ENCODE results near the gene EIF3F.

The EIF3F gene

DNA sequence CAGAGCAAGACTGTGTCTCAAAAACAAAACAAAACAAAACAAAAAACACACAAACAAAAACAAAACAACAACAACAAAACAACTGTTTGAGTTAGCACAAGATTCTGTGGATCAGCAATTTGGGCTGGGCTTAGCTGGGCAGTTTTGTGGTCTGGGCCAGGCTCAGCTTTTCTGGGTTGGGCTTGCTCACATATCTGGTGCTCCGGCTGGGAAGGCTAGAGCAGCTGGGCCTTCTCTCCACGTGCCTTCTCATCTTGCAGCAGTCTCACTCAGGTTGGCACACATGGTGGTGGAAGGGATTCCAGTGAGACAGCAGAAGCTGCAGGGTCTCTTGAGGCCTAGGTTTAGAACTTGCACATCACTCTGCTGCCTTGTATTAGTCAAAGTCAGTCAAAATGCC, 35.7 kb downstream of the EIF3F start:
- DNase-seq (ENCODE audit: low read depth), result no peak

DNA sequence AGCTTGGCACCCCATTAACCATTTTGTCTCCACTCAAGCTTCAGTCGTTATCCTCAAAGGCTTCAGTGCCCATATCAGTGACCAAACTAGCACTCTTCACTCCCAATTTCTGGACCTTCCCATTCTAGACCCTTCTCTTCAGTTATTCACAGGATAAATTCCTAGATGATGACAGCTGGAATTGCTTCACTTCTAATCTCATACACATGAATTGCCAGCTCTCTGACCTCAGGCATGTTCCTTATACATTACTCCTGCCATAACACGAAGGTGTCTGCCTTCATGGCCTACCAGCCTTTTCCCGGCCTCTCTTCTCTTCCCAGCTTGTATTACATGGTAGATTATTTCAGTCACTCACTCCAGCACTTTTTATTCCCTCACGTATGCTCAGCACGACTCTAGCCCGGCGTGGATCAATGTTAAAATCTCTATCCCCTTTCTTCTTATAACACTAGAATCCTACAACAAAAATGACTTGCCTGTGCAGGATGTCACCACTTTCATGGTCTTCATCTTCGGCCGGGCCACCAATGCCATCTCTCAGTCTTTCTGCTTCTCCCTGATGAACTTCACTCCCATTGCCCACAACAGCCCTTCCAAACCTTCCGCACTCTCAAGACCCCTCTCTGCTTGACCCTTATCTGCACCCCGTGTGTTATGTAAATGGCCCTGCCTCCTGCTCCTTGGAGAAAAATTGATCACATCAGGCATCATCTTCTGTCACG, 36.9 kb downstream of the EIF3F start:
- no peak for DNase-seq (ENCODE audit: low read depth)

- no peak for DNase-seq (ENCODE audit: low read depth)
These were observed 38.0 kb downstream of the EIF3F start for GRCh38 chr11:8025123-8025522.

GRCh38 chr11:8025816-8026215, 38.7 kb downstream of the EIF3F start:
- DNase-seq (ENCODE audit: low read depth), result no peak

DNA sequence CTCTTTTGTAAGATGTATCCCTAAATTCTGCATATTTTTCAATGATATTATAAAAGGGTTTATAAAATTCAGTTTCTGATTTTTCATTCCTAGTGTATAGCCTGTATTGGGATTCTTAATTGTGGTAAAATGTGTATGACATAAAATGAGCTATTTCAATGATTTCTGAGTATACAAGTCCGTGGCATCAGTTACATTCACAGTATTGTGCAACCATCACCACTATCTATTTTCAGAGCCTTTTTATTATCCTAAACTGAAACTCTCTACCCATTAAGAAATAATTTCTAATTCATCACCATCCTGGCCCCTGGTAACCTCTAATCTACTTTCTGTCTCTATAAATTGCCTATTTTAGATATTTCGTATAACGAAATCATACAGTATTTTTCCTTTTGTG, 39.8 kb downstream of the EIF3F start:
- no peak for DNase-seq (ENCODE audit: low read depth)

DNA sequence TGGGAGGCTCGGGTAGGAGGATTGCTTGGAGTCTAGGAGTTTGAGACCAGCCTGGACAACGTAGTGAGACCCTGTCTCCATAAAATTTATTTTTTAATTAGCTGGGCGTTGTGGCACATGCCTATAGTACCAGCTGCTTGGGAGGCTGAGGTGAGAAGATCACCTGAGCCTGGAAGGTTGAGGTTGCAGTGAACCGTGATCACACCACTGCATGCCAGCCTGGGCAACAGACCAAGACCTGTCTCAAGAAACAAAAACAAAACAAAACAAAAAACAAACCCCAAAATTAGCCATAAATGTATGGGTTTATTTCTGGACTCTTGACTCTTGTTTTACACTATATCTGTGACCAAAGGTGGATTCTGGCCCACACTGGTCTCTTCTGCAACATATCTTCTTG, 41.6 kb downstream of the EIF3F start:
- DNase-seq (ENCODE audit: low read depth), result no peak

GRCh38 chr11:8030526-8031247, 43.5 kb downstream of the EIF3F start:
- DNase-seq (ENCODE audit: low read depth), result no peak

GRCh38 chr11:8031248-8032115, 44.3 kb downstream of the EIF3F start:
- no peak for DNase-seq (ENCODE audit: low read depth)

DNA sequence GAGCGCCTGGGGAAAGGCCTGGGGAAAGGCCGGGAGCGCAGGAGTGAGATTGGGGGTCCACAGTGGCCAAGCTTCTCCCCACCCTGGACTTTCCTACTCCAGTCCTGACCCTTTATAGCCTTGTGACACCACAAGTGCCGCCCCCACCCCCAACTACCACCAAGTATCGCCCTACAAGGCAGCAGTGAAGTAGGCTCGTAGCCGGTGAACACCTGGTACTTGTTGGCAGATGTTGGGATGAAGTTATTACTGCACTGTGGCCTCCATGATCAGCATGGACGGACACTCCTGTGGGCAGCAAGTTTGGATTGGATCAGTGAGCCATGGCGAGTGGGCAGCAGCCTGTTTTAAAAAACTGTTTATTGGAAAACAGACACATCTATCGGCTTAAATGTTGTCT, 45.0 kb downstream of the EIF3F start:
- no peak for DNase-seq (ENCODE audit: low read depth)

DNA sequence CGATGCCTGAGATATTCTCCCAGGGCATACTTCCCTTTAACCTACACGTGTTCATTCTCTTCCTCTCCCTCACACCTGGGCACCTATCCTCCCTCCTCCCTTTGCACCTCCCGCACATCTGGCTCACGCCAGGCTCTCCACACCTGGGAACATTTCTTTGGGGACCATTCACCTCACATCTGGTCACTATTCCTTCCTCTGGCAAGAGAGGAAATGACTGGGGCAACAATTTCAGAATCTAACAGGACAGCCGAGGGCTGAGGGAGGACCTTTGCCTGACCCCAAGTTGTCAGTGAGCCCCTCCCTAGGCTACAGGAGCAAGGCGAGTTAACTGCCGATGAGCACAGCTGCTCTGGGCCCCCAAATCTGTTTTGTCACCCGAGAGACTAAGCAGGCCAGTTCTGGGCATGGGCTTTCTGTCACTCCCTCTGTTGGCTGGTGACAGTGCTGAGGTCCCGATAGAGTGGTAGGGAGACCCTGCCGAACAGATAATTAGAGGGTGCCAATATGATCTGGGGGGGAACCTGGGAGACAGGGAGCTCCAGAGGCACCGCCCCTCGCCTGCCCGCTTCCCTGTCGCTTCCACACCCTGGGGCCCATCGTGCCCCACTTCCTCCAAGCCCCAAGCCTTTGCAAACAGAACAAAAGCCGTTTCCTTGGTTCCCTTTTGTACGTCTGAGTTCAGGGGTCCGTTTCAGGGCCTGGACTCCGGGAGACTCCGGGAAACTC, 45.6 kb downstream of the EIF3F start:
- DNase-seq (ENCODE audit: low read depth), result no peak

DNA sequence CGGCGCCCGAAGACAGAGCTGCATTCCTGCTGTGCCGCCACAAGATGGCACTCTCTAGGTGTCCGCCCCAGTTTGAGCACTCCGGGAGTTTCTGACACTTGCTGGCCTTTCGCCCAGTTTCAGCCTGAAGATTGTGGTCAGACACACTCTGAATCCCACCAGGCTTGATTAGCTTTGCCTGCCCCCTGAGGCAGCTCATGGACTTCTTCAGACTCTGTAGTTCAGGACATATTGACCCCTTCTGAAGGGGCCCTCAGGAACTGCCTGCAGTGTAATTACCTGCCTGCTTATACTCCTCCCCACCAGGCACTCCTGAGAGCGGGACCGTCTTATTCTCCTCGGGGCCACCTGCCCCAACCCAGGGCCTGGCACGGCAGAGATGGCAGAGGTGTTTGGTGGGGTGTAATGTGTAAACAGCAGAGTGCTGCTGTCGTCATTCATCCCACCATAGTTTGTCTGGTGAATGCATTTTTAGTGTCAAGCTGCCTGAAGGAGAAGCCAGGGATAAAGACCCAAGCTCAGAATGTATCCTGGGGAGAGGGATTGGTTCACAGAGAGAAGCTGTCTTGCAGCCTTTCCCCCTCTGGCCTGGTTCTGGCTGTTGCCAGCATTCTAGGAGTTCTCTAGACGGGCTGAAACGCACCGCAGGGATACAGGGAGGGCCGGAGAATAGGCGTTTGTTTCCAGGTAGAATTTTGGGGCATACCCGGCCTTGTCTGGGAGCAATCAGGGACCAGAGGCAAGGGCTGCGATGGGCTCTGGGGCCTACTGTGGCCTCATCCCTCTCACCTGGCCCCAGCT, 46.4 kb downstream of the EIF3F start:
- peak; percentile 33 for DNase-seq (ENCODE audit: low read depth)

DNA sequence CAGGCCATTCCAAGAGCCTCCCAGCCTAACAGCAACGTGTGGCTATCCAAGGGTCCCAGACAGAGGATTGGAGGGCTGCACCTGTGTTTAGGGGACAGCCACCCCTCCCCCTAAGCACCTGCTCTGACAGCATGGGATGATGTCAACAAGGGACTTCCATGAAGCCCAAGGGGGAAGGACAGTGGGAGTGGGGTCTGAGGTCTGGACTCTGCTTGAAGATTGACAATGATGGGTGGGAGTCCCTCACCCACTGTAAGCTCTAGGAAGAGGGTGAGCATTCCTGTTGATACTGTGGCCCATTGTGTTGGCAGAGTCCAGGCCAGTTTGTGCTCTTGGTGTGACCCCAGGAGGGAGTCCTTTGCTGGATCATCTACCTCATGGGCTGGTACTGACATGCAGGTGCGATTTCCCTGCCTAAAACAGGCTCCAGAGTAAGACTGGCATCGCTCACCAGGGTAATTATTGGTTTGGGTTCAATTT, 47.0 kb downstream of the EIF3F start:
- DNase-seq (ENCODE audit: low read depth), result no peak

DNA sequence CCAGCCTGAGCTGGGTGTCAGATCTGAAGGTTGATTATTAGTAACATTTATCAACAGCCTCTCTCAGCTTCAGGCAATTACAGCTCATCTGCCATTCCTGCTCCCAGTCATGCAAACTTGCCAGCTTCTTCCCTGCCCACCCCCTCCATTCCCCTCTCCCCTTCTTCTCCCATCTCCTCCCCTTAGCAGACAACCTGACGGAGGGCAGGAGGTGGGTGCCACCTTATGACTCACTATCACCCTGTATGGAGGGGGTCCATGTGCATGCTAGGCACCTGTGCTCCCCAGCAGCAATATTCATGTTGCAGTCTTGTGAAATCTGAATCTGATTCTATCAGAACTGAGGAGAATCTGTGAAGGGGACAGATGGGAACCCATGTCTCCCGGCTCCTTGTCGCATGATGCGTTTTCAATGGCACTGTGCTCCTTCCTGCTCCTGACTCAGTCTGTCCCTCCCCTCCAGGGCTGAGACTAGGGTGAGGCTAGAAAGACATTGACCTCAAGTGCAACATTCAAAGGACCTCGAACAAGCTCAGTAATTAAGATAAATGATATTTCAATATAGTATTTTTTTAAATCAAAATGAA, 47.6 kb downstream of the EIF3F start:
- no peak for DNase-seq (ENCODE audit: low read depth)

- DNase-seq (ENCODE audit: low read depth), result no peak
These were observed 48.2 kb downstream of the EIF3F start for GRCh38 chr11:8035200-8035855.

- DNase-seq (ENCODE audit: low read depth), result no peak
These were observed 49.1 kb downstream of the EIF3F start for GRCh38 chr11:8036002-8036802.

- DNase-seq (ENCODE audit: low read depth), result no peak
These were observed 49.8 kb downstream of the EIF3F start for GRCh38 chr11:8036986-8037385.

DNA sequence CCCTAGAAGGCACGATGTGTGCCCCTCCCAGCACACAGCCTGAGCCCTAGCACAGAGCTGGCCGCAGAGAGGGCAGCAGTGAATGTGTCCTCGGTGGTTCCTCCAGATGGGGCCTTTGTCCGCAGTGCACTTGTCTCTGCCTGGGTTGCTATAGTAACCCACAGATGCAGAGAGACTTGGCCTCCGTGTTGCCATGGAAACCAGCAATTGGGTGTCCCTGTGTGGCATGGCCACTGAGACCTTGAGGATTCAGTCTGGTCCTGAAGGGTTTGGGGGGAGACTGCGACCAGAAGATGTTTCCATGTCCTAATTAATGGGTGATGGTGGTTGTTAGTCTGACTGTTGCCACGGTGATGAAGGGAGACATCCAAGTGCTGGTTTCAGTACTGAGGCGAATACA, 51.3 kb downstream of the EIF3F start:
- no peak for DNase-seq (ENCODE audit: low read depth)

GRCh38 chr11:8038811-8039529, 51.8 kb downstream of the EIF3F start:
- no peak for DNase-seq (ENCODE audit: low read depth)
